Dedifferentiated amniotic fluid mesenchymal stem cell (primary cell): ENCODE measurements around the gene SUPT16H.
"Not testable (repeated sequence)": the region's sequence is repeated elsewhere in the genome, so short reads cannot be mapped to it uniquely, and the experiment has no call there.

ENCODE experiments used
- DNase-seq: peaks from one replicate; pipeline ENCODE4 v3.0.0-alpha.2; 2016; ENCODE audit errors: extremely low spot score

SUPT16H gene

DNA sequence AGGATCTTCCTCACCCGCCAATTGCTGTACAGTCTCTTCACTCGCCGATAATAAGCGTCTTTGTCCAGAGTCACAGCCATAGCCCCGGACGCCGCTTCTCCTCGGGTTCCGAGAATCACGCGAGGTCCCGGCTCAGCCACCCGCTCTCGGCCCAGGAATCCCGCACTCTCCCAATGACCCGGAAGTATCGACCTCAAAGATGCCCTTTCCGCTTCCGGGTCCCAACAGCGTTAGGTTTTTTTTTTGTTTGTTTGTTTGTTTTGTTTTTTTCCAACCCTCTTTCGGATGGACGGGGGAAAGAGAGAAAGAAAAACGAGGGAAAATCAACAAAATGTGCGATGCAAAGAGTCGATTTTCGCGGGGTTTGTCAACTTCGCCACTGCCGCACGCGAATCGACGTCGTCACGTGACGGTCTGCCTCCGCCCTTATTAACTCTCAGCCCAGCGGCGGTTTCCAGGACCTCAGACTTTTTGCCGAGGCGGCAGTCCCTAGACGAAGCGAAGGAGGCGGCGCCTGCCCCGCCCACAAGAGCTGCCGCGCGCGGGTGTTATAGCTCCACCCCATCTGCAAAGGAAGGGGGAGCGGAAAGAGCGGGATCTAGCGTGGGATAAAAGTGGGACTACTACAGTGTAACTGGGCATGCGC lies at the start of gene SUPT16H:
Gene SUPT16H (minus strand): TSS at position 172 of the 646 bp plus-strand sequence. CDS start 92 bp downstream, at position 80.
- peak; percentile 96 for DNase-seq

DNA sequence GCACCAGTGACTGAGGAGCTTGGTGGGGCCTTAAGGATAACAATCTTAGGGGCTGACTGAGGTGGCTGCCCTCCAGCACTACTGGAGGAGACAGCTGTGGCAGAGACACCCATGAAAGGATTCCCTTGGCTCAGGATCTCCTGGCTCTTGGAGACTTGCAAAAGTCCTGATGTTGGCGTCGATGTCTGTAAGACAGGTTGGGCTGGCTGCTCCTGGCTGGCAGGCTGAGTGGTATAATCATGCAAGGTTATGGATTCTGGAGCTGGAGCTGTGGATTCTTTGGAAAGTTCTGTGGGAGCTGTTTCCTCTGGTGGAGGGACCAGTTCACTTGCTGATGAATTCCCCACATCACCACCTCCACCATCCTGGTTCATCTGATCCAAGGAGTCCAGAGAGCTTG lies 47.3 kb upstream of the SUPT16H start:
- DNase-seq: no peak

DNA sequence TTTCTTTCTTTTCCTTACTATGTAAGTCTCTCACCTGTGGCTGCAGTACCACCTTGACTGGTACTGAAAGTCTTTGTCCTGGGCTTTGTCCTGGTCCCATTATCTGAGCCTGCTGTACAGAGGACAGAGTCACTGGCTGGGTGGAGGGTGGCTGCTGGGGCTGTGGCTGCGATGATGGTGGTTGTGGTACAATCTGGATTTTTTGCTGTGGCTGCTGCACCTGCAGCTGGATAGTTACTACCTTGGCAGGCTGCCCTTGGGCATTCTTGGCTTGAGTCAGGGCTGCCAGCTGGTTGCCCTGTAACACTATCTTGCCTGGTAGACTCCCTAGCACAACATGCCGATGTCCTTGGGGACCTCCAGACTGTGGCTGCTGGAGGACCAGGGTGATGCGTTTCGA lies 45.1 kb upstream of the SUPT16H start:
- no peak for DNase-seq

DNA sequence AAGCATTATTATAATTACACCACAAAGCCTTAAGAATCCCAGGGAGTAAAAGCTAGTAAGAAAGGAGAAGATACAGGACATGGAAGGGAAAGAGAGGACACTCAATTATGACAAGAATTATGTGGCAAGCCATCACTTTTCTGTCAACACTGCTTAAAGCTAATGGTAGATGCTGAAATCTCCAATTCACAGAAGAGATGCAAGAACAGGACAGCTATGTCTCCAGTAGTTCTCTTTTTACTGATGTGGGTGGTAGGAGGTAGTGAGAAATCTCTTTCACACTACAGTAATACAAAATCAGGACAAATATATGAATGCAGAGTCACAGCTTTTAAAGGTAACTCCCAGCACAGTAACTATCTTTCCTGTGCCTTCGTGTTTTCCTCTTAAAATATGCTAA lies 42.9 kb upstream of the SUPT16H start:
- DNase-seq: no peak

DNA sequence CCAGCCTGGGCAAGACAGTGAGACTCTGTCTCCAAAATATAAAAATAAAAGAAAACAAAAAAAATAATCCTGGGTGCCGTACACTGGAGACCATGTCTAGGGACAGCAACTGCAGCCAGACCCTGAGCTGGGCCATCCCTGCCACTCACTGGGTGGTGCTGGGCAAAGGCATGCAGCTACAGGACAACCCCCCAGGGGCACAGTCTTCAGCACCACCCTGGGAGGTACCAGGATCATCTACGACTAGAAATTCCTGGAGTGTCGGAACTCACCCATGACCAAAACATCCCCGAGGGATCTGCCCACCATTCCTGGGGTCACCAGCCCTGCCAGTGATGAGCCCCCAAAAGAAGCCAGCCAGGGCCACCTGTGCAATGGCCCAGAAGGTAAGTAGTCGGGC lies 35.7 kb upstream of the SUPT16H start:
- DNase-seq: no peak

DNA sequence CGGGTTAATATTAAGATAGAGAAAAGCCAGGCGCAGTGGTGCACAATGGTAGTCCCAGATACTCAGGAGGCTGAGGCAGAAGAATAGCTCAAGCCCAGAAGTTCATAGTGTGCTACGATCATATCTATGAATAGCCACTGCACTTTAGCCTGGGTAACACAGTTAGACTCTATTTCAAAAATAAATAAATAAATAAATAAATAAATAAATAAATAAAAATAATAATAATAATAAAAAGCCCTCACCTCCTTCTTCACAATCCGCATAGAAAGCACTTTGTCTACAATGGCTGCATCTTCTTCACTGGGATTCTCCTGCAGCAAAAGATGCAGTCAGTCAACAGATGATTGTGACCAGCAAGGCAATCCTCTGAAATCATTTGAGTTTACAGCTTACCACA lies 31.5 kb upstream of the SUPT16H start:
- no peak for DNase-seq

DNA sequence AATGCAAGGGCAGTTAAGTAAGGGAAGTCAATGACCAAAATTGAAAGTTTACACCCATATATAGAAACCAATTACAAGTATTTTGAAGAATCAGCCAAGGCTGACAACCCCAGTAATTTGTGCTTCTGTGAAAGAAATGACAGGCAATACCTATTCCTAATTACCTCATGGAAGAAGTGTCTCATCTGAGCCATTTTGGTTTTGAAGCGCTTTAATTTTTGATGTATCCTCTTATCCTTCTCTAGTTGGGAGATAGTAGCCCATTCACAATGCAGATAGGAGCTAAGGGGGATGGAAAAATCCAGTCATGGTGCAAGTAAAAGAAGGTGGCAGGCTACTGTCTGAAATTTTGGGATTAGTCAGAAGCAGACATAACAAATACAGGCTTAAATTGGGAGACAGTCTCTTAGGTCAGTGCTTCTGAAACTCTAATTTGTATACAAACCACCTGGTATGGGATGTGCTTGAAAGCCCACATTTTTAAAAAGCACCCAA lies 30.4 kb upstream of the SUPT16H start:
- no peak for DNase-seq

DNA sequence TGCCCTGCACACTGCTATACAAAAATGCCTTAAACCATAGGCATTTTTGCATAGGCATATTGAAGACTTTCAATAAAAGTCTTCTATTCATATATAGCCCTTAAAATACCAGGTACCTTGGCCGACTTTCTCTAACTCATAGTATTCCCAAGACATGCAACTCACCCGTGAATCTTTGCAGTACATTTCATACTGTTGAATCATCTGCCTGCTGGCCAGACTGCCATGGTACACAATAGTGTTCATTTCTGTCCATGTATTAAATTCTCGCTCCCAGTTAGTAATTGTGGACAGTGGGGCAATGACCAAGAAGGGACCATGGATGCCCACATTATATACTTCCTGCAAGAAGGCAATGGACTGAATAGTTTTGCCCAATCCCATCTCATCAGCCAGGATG lies 24.3 kb upstream of the SUPT16H start:
- peak; percentile 50 for DNase-seq

DNA sequence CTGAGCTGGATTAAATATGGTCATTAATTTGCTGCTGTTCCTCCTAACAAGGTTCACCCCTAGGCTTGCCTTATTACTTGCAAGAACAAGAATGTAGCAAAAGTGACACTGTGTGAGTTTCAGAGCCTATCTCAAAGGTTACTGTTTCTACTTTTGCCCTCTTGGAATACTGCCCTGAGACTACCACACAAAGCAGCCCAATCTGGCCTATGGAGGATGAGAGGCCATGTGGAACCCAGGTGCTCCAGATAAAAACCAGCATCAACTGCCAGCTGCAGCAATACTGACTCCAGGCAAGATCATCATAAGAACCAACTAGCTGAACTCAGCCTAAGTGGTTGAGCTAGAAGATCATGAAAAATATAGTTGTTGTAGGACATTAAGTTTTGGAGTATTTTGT lies 22.4 kb upstream of the SUPT16H start:
- no peak for DNase-seq

DNA sequence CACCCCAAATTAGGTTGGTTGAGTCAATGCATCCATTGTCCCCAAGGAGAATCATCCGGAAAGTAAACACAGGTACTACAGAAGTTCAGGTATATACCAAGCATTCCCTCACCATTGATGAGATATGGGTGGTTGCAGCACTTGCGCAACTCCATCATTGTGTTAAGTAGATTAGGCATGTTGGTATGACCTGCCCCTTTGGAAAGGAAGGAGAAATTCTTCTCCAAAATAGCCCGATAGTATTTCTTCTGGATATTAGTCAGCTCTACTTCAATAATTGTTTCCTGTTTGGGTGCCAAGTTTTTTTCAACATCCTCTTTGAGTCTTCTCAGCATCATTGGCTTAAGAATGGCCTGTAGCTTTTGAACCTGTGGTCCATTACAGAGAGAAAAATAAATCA lies 21.3 kb upstream of the SUPT16H start:
- DNase-seq: no peak

DNA sequence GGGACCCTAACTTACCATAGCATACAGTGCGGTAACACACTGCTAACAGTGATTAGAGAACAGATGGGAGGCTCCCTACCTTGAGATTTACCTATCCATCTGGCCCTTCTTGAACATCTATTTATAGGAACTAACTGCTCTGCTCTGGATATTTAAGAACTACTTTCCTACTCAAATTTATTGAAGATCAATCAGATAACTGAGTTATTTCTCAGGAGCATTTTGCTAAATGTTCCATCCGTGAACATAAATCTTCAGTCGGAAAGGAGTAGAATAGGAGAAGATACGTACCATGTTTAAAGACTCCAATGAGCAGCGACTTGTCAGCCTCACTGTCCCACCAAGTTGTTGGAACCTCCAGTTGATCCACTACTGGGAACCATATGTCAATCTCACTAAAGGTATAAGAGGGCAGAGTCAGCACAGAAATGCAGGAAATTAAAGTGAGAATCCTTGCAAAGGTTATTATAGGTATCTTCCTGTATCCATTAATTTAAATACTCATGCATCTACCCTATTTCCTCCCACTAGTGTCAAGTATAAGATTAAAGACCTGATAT lies 15.6 kb upstream of the SUPT16H start:
- no peak for DNase-seq

DNA sequence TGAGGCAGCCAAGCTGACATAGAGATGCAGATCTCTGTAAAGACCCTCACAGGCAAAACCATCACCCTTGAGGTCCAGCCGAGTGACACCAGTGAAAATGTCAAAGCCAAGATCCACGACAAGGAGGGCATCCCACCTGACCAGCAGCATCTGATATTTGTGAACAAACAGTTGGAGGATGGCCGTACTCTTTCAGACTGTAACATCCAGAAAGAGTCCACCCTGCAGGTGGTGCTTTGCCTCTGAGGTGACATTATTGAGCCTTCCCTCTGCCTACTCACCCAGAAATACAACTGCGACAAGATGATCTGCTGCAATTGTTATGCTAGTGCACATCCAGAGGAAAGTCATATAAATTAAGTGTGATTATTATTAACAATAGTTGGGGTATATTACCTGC lies 15.1 kb upstream of the SUPT16H start:
- DNase-seq: no peak

DNA sequence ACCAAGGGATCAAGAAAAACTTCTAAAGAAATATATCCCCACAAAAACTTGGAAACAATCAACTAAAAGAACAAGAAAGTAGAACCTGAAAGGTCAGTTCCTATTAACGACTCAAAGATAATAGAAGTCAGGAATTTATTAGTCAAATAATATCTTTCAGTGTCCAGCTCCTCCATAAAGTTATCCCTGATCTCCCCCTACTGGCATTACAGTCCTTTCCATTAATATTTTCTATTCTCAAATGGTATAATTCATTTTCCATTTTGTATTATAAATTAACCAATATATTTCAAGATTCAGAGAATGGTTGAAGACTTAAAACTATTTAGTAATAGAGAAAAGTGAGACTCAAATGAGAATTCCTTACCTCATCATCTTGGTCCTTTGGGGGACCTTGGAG lies 11.6 kb upstream of the SUPT16H start:
- DNase-seq: no peak

DNA sequence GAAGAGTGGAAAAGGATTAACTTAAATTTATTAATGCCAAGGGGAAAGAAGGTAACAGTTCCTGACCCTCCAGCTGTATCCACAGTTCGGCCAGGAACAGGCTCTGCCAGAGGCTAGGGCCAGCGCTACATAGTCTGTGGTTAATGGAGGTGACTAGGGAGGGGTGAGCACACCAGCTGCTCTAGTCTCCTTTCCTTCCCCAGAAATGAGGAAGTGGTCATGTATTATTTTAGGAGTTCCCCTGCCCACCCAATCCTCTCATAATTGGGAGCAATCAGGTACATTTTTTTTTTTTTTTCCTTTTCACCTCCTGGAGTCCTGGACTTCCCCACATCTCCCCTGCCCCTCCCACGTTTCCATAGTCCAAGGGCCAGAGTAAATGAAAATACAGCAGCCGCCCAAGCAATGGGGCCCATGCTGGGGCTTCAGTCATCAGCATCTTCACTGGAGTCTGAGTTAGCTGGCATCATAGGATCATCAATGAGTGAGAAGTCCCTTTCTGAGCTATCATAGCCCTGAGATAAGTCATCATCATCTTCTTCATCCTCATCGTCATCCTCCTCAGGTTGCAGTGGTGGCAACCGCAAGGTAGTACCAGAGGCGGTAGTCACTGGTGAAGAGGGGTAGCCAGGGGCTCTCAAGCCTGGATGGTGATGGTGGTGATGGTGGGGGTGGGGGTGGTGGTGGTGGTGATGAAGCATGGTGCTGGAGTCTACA lies 1.5 kb upstream of the SUPT16H start:
- DNase-seq: no peak

DNA sequence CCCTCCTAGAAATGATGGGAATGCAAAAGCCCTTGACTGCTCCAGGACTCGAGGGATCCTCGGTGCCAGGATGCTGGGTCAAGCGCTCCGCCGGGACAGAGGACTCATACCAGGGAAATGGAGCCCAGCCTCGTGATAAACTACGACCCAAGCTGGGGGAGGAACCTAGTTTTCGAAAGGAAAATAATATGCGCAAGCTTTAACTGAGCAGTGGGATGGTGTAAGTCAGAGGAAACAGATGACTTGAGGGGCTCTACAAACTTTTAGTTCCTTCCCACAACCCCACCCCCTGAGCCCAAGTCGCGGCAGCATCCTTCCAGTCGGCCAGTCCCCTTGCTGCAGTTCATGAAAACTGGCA lies 654 bp upstream of the SUPT16H start:
- no peak for DNase-seq

DNA sequence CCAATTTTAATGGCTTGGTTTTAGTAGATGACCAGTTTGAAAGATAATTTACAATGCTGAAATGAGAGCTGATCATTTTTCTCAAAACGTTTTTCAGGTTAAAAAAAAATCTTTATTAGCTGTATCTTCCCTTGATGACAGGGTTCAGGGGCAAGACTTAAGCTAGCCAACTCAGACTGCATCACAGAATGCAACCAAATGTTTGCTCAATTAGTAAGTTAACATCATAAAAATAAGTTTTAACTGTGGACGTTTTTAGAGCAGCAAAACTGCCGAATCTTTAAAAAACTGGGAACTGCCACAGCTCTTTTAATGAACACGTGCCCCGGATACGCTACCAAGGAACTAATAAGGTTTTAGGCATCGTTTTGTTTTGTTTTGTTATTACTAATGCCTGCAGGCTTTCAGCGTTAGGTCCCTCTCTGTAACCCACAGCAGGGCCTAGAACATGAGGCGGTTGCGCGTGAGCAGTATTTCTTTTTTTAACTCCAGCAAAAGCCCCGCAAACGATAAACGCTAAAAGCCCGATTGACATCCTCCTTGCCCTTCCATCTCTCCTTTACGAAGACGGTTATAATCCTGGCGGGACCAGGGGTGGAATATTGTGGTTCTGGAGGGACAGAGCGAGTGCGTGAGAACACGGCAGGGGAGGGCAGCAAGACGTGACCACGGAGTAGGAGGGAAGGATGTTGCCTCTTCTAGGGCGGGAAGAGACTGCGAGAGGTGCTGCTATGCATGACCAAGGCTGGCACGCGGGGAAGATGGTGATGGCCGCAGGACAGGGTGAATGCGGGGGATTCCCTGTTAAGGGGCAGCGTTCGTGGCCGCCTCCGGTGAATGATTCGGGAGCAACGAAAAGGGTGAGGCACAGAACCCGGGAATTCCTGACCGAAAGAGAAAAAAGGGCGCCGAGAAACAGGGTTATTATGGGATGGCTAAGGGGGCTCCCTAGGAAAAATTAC lies 652 bp downstream of the SUPT16H start:
- DNase-seq: peak; percentile 49

DNA sequence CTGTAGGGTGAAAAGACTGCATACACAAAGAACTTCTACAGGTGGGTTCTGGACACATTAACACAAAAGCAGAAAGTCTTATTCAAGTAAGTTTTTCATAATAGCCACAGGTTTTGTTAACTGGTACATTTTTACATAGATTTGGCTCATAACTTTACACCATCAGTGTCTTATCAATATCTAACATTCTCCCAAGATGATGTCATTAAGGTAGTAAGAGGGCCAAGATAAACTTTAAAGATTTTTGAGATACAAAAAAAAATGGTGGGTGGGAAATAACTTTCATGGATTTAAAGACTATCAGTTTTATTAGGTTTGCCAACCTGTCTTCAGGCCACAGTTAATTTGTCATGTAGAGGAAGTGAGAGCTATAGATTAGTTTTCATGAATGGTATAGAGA lies 1.7 kb downstream of the SUPT16H start:
- no peak for DNase-seq

DNA sequence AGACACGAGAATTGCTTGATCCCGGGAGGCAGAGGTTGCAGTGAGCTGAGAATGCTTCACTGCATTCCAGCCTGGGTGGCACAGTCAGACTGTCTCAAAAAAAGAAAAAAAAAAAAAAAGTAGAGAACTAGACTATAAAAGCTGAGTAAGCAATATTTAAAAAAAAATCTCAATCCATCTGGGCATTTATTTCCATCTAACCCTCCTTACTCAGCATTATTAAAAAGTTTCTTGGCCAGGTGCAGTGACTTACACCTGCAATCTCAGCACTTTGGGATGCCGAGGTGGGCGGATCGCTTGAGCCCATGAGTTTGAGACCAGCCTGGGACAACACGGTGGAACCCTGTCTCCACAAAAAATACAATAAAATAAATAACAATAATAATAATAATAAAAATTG lies 4.5 kb downstream of the SUPT16H start:
- no peak for DNase-seq

DNA sequence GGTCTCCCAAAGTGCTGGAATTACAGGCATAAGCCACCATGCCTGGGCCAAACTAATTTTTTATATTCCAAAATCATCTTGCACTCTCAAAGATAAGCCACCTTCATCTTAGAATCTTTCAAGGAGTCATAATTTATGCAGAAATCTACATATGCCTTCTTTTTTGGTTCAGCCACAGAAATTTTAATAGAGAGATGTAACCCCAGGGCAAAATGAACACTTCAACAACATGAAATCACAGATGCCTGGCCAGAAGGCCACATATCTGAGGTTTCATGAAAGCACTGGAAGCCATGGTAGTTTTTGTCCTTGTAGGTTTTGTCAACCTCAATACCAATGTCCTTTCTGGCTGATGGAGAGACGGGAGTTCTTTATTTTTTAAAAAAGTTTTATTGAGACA lies 9.8 kb downstream of the SUPT16H start:
- no peak for DNase-seq

DNA sequence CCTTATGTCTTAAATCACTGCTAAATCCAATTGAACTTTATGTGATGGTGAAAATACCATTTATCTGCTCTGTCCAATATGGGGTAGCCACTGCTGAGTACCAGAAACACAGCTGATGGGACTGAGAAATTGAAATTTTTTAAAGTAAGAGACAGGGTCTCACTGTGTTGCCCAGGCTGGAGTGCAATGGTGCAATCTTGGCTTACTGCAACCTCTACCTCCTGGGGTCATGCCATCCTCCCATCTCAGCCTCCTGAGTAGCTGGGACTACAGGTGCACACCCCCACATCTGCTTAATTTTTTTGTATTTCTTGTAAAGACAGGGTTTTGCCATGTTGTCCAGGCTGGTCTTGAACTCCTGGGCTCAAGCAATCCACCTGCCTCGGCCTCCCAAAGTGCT lies 11.0 kb downstream of the SUPT16H start:
- not testable (repeated sequence) for DNase-seq

DNA sequence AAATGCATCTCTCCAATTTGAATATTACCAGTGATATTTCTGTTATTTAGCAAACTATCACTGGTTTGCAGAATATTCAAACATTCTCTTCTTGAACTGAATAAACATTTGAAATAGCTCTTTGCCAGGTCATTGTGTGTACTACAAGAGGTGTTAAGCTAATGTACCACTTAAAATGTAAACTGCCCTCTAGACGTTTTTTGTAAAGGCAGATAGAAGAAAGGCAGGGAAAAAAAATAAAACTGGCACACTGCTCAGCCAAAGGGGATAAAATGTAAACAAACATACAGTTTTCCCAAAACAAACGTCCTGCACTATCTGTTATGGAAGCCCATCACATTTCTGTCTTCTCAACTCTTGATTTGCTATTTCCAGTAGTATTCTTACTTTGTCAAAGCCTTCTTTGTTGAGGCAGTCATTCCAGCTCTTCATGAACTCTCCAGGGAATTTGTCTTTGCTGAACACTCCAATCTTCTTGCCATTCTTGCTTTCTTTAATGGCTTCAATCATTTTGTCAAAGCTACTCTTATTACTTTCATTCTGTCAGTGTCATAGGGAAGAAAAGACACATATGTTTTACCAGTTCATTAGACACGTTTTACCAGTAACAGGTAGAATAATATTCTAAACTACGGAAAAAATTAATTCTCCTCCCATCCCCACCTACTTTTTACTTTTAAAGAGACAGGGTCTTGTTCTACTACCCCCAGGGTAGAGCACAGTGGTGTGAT lies 13.7 kb downstream of the SUPT16H start:
- DNase-seq: no peak
